ENCODE measurements around the gene TMEM14C.

Gene TMEM14C

GRCh38 chr6:10771371-10771894, 48.6 kb downstream of the TMEM14C start:
- DNase-seq = no peak

GRCh38 chr6:10778230-10778629, 55.4 kb downstream of the TMEM14C start:
- DNase-seq = no peak

- no peak for DNase-seq
Observed at GRCh38 chr6:10779076-10779475, 56.2 kb downstream of the TMEM14C start.

Data from NCI-H187 treated with DMSO at 0.1 percent for 48 hours (cell line).